Measurements from ENCODE around the gene TSHZ2.

Gene TSHZ2

GRCh38 chr20:52933867-52934266, 38.3 kb upstream of the TSHZ2 start:
- no peaks in the 10 kb centered on the region for H3K4me1 ChIP-seq (ENCODE audit: insufficient read depth, insufficient read length)
- TF ChIP-seq SUZ12 (IDR thresholded peaks at IDR 0.05; ENCODE audit: extremely low read depth, insufficient read depth, insufficient read length) (no peak), ZNF274 (IDR thresholded peaks at IDR 0.05; ENCODE audit: low read depth, low read length) (no peak), YY1 (IDR thresholded peaks at IDR 0.05; ENCODE audit: insufficient read depth, insufficient read length) (no peak)
- DNase-seq (ENCODE audit: low read depth, low spot score), result no peak
- H3K4me3 ChIP-seq (ENCODE audit: insufficient read length, low read depth), result no peak overlapping the region
- no peaks in the 10 kb centered on the region for H3K9me3 ChIP-seq (ENCODE audit: insufficient read depth, low read length)
- no peak overlapping the region for H3K9ac ChIP-seq (ENCODE audit: insufficient read length, low read depth)
- H3K36me3 ChIP-seq (ENCODE audit: insufficient read depth, insufficient read length, low read length), result no peaks in the 10 kb centered on the region
- no peaks in the 10 kb centered on the region for H3K27me3 ChIP-seq (ENCODE audit: insufficient read depth, insufficient read length)

DNA sequence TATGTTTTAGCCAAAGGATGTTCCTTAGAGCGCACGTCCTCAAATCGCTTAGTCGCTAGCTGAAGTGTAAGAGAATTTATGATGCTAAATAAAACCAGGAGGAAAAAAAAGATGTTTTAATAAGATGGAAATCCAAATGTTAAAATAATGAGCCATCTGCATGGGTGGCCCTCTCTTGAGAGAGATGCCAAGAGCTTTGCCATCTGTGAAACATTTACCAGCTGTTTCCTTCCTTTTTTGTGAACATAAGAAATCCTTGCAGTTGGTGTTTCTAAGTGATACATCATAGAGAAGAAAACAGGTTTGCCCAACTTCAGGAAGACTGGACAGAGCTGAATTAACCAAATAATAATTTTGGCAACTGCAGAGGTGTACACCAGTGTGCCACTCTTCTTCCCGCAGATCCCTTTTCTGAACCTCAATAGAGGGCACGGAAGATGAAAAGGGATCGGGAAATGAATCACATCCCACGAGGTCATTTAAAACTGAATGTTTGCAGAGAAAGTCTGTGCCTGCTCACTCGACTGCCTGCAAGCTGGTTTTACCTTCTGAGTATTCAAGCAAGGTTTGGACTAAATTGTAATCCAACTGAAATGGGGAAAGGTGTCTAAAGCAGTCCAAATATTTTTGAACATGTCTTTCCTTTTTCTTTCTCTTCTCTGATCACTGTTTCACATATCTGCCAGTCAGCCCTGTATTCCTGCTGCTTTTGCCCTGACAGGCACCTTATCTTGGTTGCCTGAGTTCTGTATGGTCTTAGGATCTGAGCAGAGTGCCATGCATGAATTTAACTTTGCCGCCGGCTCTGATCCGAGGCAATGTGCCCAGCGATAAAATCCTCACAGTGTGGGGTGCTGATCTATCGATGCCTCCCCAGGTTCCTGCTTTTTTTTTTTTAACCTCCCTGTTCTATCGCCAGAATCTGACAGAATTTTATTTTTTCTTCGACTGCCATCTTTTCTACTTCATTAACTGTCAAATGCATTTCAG, 35.5 kb upstream of the TSHZ2 start:
- TF ChIP-seq SUZ12 (IDR thresholded peaks at IDR 0.05; ENCODE audit: extremely low read depth, insufficient read depth, insufficient read length) (no peak), ZNF274 (IDR thresholded peaks at IDR 0.05; ENCODE audit: low read depth, low read length) (no peak), YY1 (IDR thresholded peaks at IDR 0.05; ENCODE audit: insufficient read depth, insufficient read length) (no peak)
- Histone ChIP-seq H3K9me3 (ENCODE audit: insufficient read depth, low read length) (no peaks in the 10 kb centered on the region), H3K27me3 (ENCODE audit: insufficient read depth, insufficient read length) (no peaks in the 10 kb centered on the region), H3K36me3 (ENCODE audit: insufficient read depth, insufficient read length, low read length) (no peaks in the 10 kb centered on the region), H3K9ac (ENCODE audit: insufficient read length, low read depth) (no peak overlapping the region), H3K4me3 (ENCODE audit: insufficient read length, low read depth) (no peak overlapping the region), H3K4me1 (ENCODE audit: insufficient read depth, insufficient read length) (no peaks in the 10 kb centered on the region)
- no peak for DNase-seq (ENCODE audit: low read depth, low spot score)

GRCh38 chr20:52937591-52938100, 34.5 kb upstream of the TSHZ2 start:
- Histone ChIP-seq H3K9ac (ENCODE audit: insufficient read length, low read depth) (no peak overlapping the region), H3K4me1 (ENCODE audit: insufficient read depth, insufficient read length) (no peaks in the 10 kb centered on the region), H3K36me3 (ENCODE audit: insufficient read depth, insufficient read length, low read length) (no peaks in the 10 kb centered on the region), H3K9me3 (ENCODE audit: insufficient read depth, low read length) (no peaks in the 10 kb centered on the region), H3K4me3 (ENCODE audit: insufficient read length, low read depth) (no peak overlapping the region), H3K27me3 (ENCODE audit: insufficient read depth, insufficient read length) (no peaks in the 10 kb centered on the region)
- TF ChIP-seq SUZ12 (IDR thresholded peaks at IDR 0.05; ENCODE audit: extremely low read depth, insufficient read depth, insufficient read length), result no peak
- no peak for TF ChIP-seq ZNF274 (IDR thresholded peaks at IDR 0.05; ENCODE audit: low read depth, low read length)
- TF ChIP-seq YY1 (IDR thresholded peaks at IDR 0.05; ENCODE audit: insufficient read depth, insufficient read length), result no peak
- no peak for DNase-seq (ENCODE audit: low read depth, low spot score)

GRCh38 chr20:52939141-52939540, 33.0 kb upstream of the TSHZ2 start:
- H3K9ac ChIP-seq (ENCODE audit: insufficient read length, low read depth), result no peak overlapping the region
- H3K9me3 ChIP-seq (ENCODE audit: insufficient read depth, low read length), result no peaks in the 10 kb centered on the region
- H3K27me3 ChIP-seq (ENCODE audit: insufficient read depth, insufficient read length), result no peaks in the 10 kb centered on the region
- no peaks in the 10 kb centered on the region for H3K4me1 ChIP-seq (ENCODE audit: insufficient read depth, insufficient read length)
- no peak for TF ChIP-seq ZNF274 (IDR thresholded peaks at IDR 0.05; ENCODE audit: low read depth, low read length)
- no peak for TF ChIP-seq SUZ12 (IDR thresholded peaks at IDR 0.05; ENCODE audit: extremely low read depth, insufficient read depth, insufficient read length)
- no peak for TF ChIP-seq YY1 (IDR thresholded peaks at IDR 0.05; ENCODE audit: insufficient read depth, insufficient read length)
- no peak for DNase-seq (ENCODE audit: low read depth, low spot score)
- no peak overlapping the region for H3K4me3 ChIP-seq (ENCODE audit: insufficient read length, low read depth)
- H3K36me3 ChIP-seq (ENCODE audit: insufficient read depth, insufficient read length, low read length), result no peaks in the 10 kb centered on the region

DNA sequence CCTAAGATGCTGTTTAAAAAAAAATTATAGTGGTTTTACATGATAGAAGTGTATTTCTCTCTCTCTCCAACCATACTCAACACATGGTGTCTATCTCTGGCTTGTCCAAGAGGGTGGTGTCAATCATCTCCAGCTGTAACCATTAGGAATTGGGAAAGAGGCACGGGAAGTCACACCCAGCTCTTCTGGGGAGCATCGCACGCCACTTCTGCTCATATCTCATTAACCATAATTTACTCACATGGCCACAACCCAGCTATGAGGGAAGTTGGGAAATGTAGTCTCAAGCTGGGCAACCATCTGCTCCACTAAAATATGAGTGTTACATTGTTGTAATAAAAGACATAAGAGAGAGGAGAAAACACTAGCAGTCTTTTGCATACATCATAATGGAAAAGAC, 30.4 kb upstream of the TSHZ2 start:
- TF ChIP-seq YY1 (IDR thresholded peaks at IDR 0.05; ENCODE audit: insufficient read depth, insufficient read length) (no peak), SUZ12 (IDR thresholded peaks at IDR 0.05; ENCODE audit: extremely low read depth, insufficient read depth, insufficient read length) (no peak), ZNF274 (IDR thresholded peaks at IDR 0.05; ENCODE audit: low read depth, low read length) (no peak)
- Histone ChIP-seq H3K9ac (ENCODE audit: insufficient read length, low read depth) (no peak overlapping the region), H3K27me3 (ENCODE audit: insufficient read depth, insufficient read length) (no peaks in the 10 kb centered on the region), H3K4me3 (ENCODE audit: insufficient read length, low read depth) (no peak overlapping the region), H3K36me3 (ENCODE audit: insufficient read depth, insufficient read length, low read length) (no peaks in the 10 kb centered on the region), H3K4me1 (ENCODE audit: insufficient read depth, insufficient read length) (no peaks in the 10 kb centered on the region), H3K9me3 (ENCODE audit: insufficient read depth, low read length) (no peaks in the 10 kb centered on the region)
- no peak for DNase-seq (ENCODE audit: low read depth, low spot score)

GRCh38 chr20:52943185-52943841, 28.8 kb upstream of the TSHZ2 start:
- Histone ChIP-seq H3K36me3 (ENCODE audit: insufficient read depth, insufficient read length, low read length) (no peaks in the 10 kb centered on the region), H3K4me1 (ENCODE audit: insufficient read depth, insufficient read length) (no peaks in the 10 kb centered on the region), H3K27me3 (ENCODE audit: insufficient read depth, insufficient read length) (no peaks in the 10 kb centered on the region), H3K9ac (ENCODE audit: insufficient read length, low read depth) (no peak overlapping the region), H3K9me3 (ENCODE audit: insufficient read depth, low read length) (no peaks in the 10 kb centered on the region), H3K4me3 (ENCODE audit: insufficient read length, low read depth) (no peak overlapping the region)
- no peak for DNase-seq (ENCODE audit: low read depth, low spot score)
- no peak for TF ChIP-seq YY1 (IDR thresholded peaks at IDR 0.05; ENCODE audit: insufficient read depth, insufficient read length)
- TF ChIP-seq SUZ12 (IDR thresholded peaks at IDR 0.05; ENCODE audit: extremely low read depth, insufficient read depth, insufficient read length), result no peak
- no peak for TF ChIP-seq ZNF274 (IDR thresholded peaks at IDR 0.05; ENCODE audit: low read depth, low read length)

DNA sequence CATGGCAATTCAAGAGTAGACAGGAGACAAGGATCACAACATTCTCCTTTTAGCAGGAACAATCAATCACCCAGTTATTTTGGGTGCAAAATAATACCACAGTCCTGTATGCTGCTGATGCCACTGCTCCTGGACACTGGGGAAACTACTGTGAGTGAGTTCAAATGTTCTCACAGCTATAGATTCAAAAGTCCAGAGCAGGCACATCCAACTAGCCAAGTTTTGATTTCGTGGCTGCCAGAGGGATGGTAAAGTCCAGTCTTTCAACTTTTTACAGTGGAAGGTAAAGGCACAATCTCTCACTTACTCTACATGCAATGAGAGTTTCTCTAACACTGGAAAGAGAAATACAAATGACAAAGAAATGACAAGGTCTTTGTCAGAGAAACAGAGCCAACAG, 26.9 kb upstream of the TSHZ2 start:
- TF ChIP-seq ZNF274 (IDR thresholded peaks at IDR 0.05; ENCODE audit: low read depth, low read length) (no peak), YY1 (IDR thresholded peaks at IDR 0.05; ENCODE audit: insufficient read depth, insufficient read length) (no peak), SUZ12 (IDR thresholded peaks at IDR 0.05; ENCODE audit: extremely low read depth, insufficient read depth, insufficient read length) (no peak)
- H3K9ac ChIP-seq (ENCODE audit: insufficient read length, low read depth), result no peak overlapping the region
- no peaks in the 10 kb centered on the region for H3K36me3 ChIP-seq (ENCODE audit: insufficient read depth, insufficient read length, low read length)
- DNase-seq (ENCODE audit: low read depth, low spot score), result no peak
- H3K4me3 ChIP-seq (ENCODE audit: insufficient read length, low read depth), result no peak overlapping the region
- no peaks in the 10 kb centered on the region for H3K9me3 ChIP-seq (ENCODE audit: insufficient read depth, low read length)
- no peaks in the 10 kb centered on the region for H3K4me1 ChIP-seq (ENCODE audit: insufficient read depth, insufficient read length)
- H3K27me3 ChIP-seq (ENCODE audit: insufficient read depth, insufficient read length), result no peaks in the 10 kb centered on the region

Measured in NT2/D1 (cell line).